K562 (cell line): ENCODE data around the gene S100A7A. TPM values are rescaled to one million over a fixed set of nuclear protein-coding genes. Genes with fewer than 3 reads are reported as not detected.
A peak's percentile ranks its signal among the peaks of the same experiment; 100 is the strongest.

ENCODE experiments used
- ATAC-seq: fragments of 200-7000 bp; cut with Tn5 transposase; 3 replicates; pipeline ENCODE4 v1.9.1; 2020; ENCODE audit warnings: moderate library complexity
- BruUV-seq: library from RNA; stranded (reverse); fragments of 400-500 nt; replicated peaks from 2 replicates; lab custom pipeline; 2021; lab: Mats Ljungman, UMichigan
- CTCF ChIA-PET: fragments of 300-600 bp; formaldehyde crosslinking; extraction: SDS; loops from one replicate; lab custom pipeline; 2021; ENCODE audit warnings: low intra/inter-chr PET ratio; lab: Yijun Ruan, JAX
- POLR2A ChIA-PET: fragments of 300-600, 350-650 bp; sonication (Branson Sonifier 250); formaldehyde crosslinking; extraction: SDS; loops from one replicate; lab custom pipeline; 2021; ENCODE audit warnings: antibody characterized with exemption, inconsistent platforms; lab: Yijun Ruan, JAX
- DNase-seq, 4 experiments: peaks; one replicate each; pipeline versions ENCODE4 v3.0.0 to v3.0.0-alpha.2; 2011 to 2018; ENCODE audit warnings: low spot score in 3 of 4, mixed read lengths in 3 of 4; ENCODE audit errors: extremely low read depth in 1 of 4
- FAIRE-seq: peaks from 2 replicates; lab custom pipeline; 2011; peaks lifted over from hg19 to GRCh38; lab: Jason Lieb, UNC
- H2AFZ ChIP-seq: 2 replicates; pipeline ENCODE4 v1.6.0; 2011; ENCODE audit warnings: low read depth, low read length, control low read depth, inconsistent platforms
- H3K27ac ChIP-seq: fragments of 200-600 bp; 3 replicates; pipeline ENCODE4 v1.8.0; 2011; ENCODE audit warnings: low read depth, mild to moderate bottlenecking, control low read depth, inconsistent platforms, low read length, moderate library complexity, mixed read lengths; ENCODE audit errors: extremely low read depth
- H3K27me3 ChIP-seq, 2 experiments: fragments of 300-600 bp in 1 of 2; 2 replicates in 1 of 2; 3 replicates in 1 of 2; pipeline versions ENCODE4 v1.6.0 to v1.8.0; 2011; ENCODE audit warnings: inconsistent platforms in 2 of 2, low read length in 2 of 2, mild to moderate bottlenecking in 1 of 2, mixed read lengths in 1 of 2, moderate library complexity in 1 of 2; ENCODE audit not compliant: control insufficient read depth in 2 of 2, insufficient read depth in 2 of 2
- H3K36me3 ChIP-seq: fragments of 300-600 bp; 3 replicates; pipeline ENCODE4 v1.8.0; 2011; ENCODE audit warnings: mild to moderate bottlenecking, low read length, inconsistent platforms; ENCODE audit not compliant: control insufficient read depth, insufficient read depth
- H3K4me1 ChIP-seq, 2 experiments: fragments of 200-600 bp in 1 of 2; replicated peaks in 1 of 2; 2 replicates in 1 of 2; 3 replicates in 1 of 2; pipeline versions ENCODE4 v1.5.1 to v1.8.0; 2011; ENCODE audit warnings: inconsistent platforms in 2 of 2, low read length in 2 of 2, mild to moderate bottlenecking in 1 of 2, mixed read lengths in 1 of 2, moderate library complexity in 1 of 2; ENCODE audit not compliant: control insufficient read depth in 2 of 2, insufficient read depth in 2 of 2
- H3K4me2 ChIP-seq: 2 replicates; pipeline ENCODE4 v1.6.1; 2011; ENCODE audit warnings: low read length, control low read depth, inconsistent platforms, mixed read lengths; ENCODE audit not compliant: insufficient read depth
- H3K4me3 ChIP-seq: fragments of 200-600 bp; sonication (generic), shearing (Covaris generic); 2 replicates; pipeline ENCODE4 v1.5.1; 2016; ENCODE audit warnings: control low read depth, inconsistent platforms
- H3K79me2 ChIP-seq: fragments of 200-600 bp; 3 replicates; pipeline ENCODE4 v1.8.0; 2011; ENCODE audit warnings: low read length, inconsistent platforms; ENCODE audit not compliant: control insufficient read depth, insufficient read depth
- H3K9ac ChIP-seq, 2 experiments: 2 replicates each; pipeline versions ENCODE4 v1.6.0 to v1.6.1; 2011; ENCODE audit warnings: low read depth in 2 of 2, low read length in 2 of 2, control low read depth in 1 of 2, inconsistent platforms in 1 of 2, mild to moderate bottlenecking in 1 of 2, mixed read lengths in 1 of 2; ENCODE audit not compliant: insufficient read depth in 1 of 2
- H3K9me1 ChIP-seq: one replicate; pipeline ENCODE4 v1.6.0; 2011; ENCODE audit warnings: inconsistent platforms, mild to moderate bottlenecking, low read length, moderate library complexity; ENCODE audit not compliant: control insufficient read depth, insufficient read depth
- H3K9me3 ChIP-seq: replicated peaks from 2 replicates; pipeline ENCODE4 v1.5.1; 2011; ENCODE audit warnings: low read depth, low read length, inconsistent platforms; ENCODE audit not compliant: control insufficient read depth, insufficient read depth
- H4K20me1 ChIP-seq: replicated peaks from 2 replicates; pipeline ENCODE4 v1.6.1; 2011; ENCODE audit warnings: low read length, inconsistent platforms, mixed read lengths; ENCODE audit not compliant: control insufficient read depth, insufficient read depth
- CBX1 ChIP-seq: sonication (generic); IDR thresholded peaks from 2 replicates; pipeline ENCODE4 v1.6.1; 2016; ENCODE audit warnings: antibody characterized with exemption, low read depth, mild to moderate bottlenecking
- CEBPG ChIP-seq, 3 experiments: fragments of 200-800 bp in 1 of 3; sonication (Bioruptor generic) in 1 of 3; sonication (generic) in 1 of 3; formaldehyde crosslinking in 1 of 3; IDR thresholded peaks in 2 of 3; conservative IDR thresholded peaks in 1 of 3; 2 replicates each; pipeline versions ENCODE4 v1.6.1 to v1.8.0; 2016 to 2022; ENCODE audit warnings: missing compliant biosample characterization in 2 of 3, missing genetic modification characterization in 2 of 3, mild to moderate bottlenecking in 1 of 3, missing genetic modification reagents in 1 of 3
- CREBBP ChIP-seq: IDR thresholded peaks from one replicate; pipeline ENCODE4 v1.6.1; 2012; ENCODE audit warnings: low read depth, mild to moderate bottlenecking, control low read depth, inconsistent platforms, low read length
- FOSL1 ChIP-seq: fragments of 200-800 bp; sonication (Bioruptor generic); conservative IDR thresholded peaks from 2 replicates; pipeline ENCODE4 v1.6.1; 2016; ENCODE audit warnings: missing genetic modification characterization, missing compliant biosample characterization
- HOMEZ ChIP-seq: fragments of 250-450 bp; sonication (Bioruptor Pico); IDR thresholded peaks from 2 replicates; pipeline ENCODE4 v1.4.0; 2020; ENCODE audit warnings: mild to moderate bottlenecking, moderate library complexity
- KHSRP ChIP-seq: fragments of 450-650 bp; IDR thresholded peaks from 2 replicates; pipeline ENCODE4 v1.6.1; 2017
- MAFK ChIP-seq: IDR thresholded peaks from 2 replicates; pipeline ENCODE4 v1.6.1; 2011; ENCODE audit warnings: low read length, improper control_type of control experiment
- MEF2A ChIP-seq: IDR thresholded peaks from 2 replicates; pipeline ENCODE4 v1.6.1; 2011; ENCODE audit warnings: low read depth, mild to moderate bottlenecking, low read length, moderate library complexity; ENCODE audit not compliant: control insufficient read depth
- MEF2D ChIP-seq: conservative IDR thresholded peaks from 2 replicates; pipeline ENCODE4 v1.6.1; 2016; ENCODE audit warnings: low read depth, missing genetic modification characterization, missing compliant biosample characterization
- SRSF9 ChIP-seq: fragments of 200-400 bp; formaldehyde crosslinking; IDR thresholded peaks from 2 replicates; pipeline ENCODE4 v1.6.1; 2017; ENCODE audit warnings: low read depth, low read length, borderline replicate concordance
- STAG1 ChIP-seq: sonication (generic); formaldehyde crosslinking; IDR thresholded peaks from 2 replicates; pipeline ENCODE4 v1.5.0; 2020; ENCODE audit warnings: missing genetic modification reagents, borderline replicate concordance
- ZBTB7A ChIP-seq: IDR thresholded peaks from 2 replicates; pipeline ENCODE4 v1.6.1; 2011; ENCODE audit warnings: low read depth, mild to moderate bottlenecking, low read length, moderate library complexity, borderline replicate concordance; ENCODE audit not compliant: control insufficient read depth
- WGBS: fragments of 100-300 bp; shearing (Covaris generic); methylation state at CpG from one replicate; pipeline ENCODE4 v1.1.6; 2016; ENCODE audit warnings: low coverage, mixed read lengths; ENCODE audit not compliant: insufficient coverage; ENCODE audit errors: missing lambda C conversion rate; 5-methylcytosine and 5-hydroxymethylcytosine counted together
- in situ Hi-C: fragments of 300-500 bp; cut with MboI; formaldehyde crosslinking; loops from 4 replicates; pipeline ENCODE4 v1.15.0; 2018; ENCODE audit warnings: inconsistent platforms, mixed read lengths
- intact Hi-C: fragments of 100-400 bp; cut with micrococcal nuclease; formaldehyde crosslinking; loops from 2 replicates; pipeline ENCODE4 v1.14.2; 2022
- polyA plus RNA-seq, 8 experiments: library from polyadenylated mRNA; depleted of rRNA in 4 of 8; stranded (reverse) in 5 of 8; unstranded in 3 of 8; fragments of >200 nt; fragmentation: Nextera tagmentation in 2 of 8; fragmentation: Illumina TruSeq in 1 of 8; extraction: Ambion mirVana in 2 of 8; extraction: Trizol in 1 of 8; gene quantifications; 2 replicates each; pipeline versions ENCODE4 v1.2.1 to v1.2.3, GENCODE V29; 2011 to 2014; ENCODE audit warnings: inconsistent platforms in 1 of 8, missing spikeins in 1 of 8
- total RNA-seq, 7 experiments: library from RNA; depleted of rRNA in 6 of 7; stranded (reverse); fragments of >200 nt in 6 of 7; fragmentation: Illumina TruSeq in 2 of 7; extraction: Trizol in 2 of 7; gene quantifications; 2 replicates each; pipeline versions ENCODE4 v1.2.1 to v1.2.3, GENCODE V29; 2011 to 2021; ENCODE audit warnings: low replicate concordance in 1 of 7

Gene S100A7A
- total and polyA plus RNA-seq, 9 of the 15 experiments (the other 6 are each of a cell fraction or from before 2014, with no cell fraction given), result not detected

GRCh38 chr1:153466908-153467307 lies 50.6 kb downstream of the S100A7A start:
- Histone ChIP-seq H3K27ac (no peak overlapping the region), H3K27me3 (peaks cover 0 to 8% of the 10 kb centered on the region in 2 experiments; a peak in 2 of 5 replicates), H3K36me3 (no peaks in the 10 kb centered on the region), H3K4me1 (no peaks in the 10 kb centered on the region; a peak in 1 of 5 replicates), H3K4me3 (no peak overlapping the region), H3K9ac (no peak overlapping the region), H3K9me1 (no peaks in the 10 kb centered on the region), H3K9me3 (no peaks in the 10 kb centered on the region), H3K4me2 (no peak overlapping the region), H4K20me1 (no peaks in the 10 kb centered on the region), H3K79me2 (no peaks in the 10 kb centered on the region), H2AFZ (no peak overlapping the region)
- intact Hi-C loops (no loop called here), in situ Hi-C loops (no loop called here)
- ChIA-PET CTCF (no interaction called here), POLR2A (no interaction called here)
- ATAC-seq, result no peak
- no peak for FAIRE-seq
- 35% methylated on average over 5 of the region's 5 CpGs for WGBS
- no TSS peak for BruUV-seq
- TF ChIP-seq CBX1 (no peak), MEF2D (no peak), MAFK (no peak)
- no peak for DNase-seq

DNA sequence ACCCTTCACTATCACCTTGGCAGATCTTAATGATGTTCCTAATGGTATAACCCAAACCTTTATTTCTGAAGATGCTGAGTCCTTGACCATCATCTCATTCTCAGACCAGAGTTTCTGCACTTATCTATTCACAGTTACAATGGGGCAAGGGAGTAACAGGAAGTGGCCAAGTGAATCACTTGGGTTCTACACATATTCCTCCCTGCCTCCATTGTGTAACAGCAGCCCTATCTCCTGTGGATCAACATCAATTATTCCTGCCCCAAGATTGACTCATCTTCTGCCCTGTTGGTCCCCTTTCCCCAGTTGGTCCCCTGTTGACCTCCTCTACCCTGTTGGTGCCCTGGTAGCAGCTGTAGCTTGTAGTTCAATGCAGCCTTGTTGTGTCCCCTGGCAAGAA lies 54.4 kb downstream of the S100A7A start:
- TF ChIP-seq CREBBP (no peak), SRSF9 (no peak), STAG1 (CRISPR knock-in tag) (no peak), KHSRP (no peak), MEF2A (no peak), ZBTB7A (no peak), FOSL1 (tag) (peak; percentile 74), HOMEZ (CRISPR knock-in tag) (no peak), CEBPG (CRISPR knock-in tag; IDR thresholded peaks at IDR 0.05) (no peak), CEBPG (tag; conservative IDR thresholded peaks at IDR 0.05 in 1 of 2, IDR thresholded peaks at IDR 0.05 in 1 of 2) (peak in 1 of 2 experiments; percentile 65; a peak in 2 of 4 replicates)
- ATAC-seq, result no peak
- BruUV-seq, result no TSS peak

More for the DNA sequence above, 54.4 kb downstream of the S100A7A start:
- no peaks in the 10 kb centered on the region for H4K20me1 ChIP-seq
- ChIA-PET POLR2A (interaction anchor here (2.4 kb wide), 1 partner anchor 8 kb away, joined by 8 read pairs; no protein-coding TSS in a partner anchor), CTCF (no interaction called here)
- no peak overlapping the region for H3K4me3 ChIP-seq
- H3K27me3 ChIP-seq, result peaks cover 0 to 12% of the 10 kb centered on the region in 2 experiments; a peak in 1 of 5 replicates
- no peak overlapping the region for H3K9ac ChIP-seq
- no peaks in the 10 kb centered on the region for H3K79me2 ChIP-seq
- no peaks in the 10 kb centered on the region for H3K9me1 ChIP-seq
- no peak overlapping the region for H3K27ac ChIP-seq
- FAIRE-seq, result no peak
- H3K36me3 ChIP-seq, result no peaks in the 10 kb centered on the region
- in situ Hi-C loops (no loop called here), intact Hi-C loops (no loop called here)
- H3K4me2 ChIP-seq, result no peak overlapping the region
- 0 out of 2 replicates have a peak, but pooled peaks cover 3% of the 10 kb centered on the region for H3K9me3 ChIP-seq
- H2AFZ ChIP-seq, result no peak overlapping the region
- no peaks in the 10 kb centered on the region for H3K4me1 ChIP-seq
- DNase-seq, result no peak
